Common myeloid progenitor, CD34-positive (primary cell): ENCODE results near the gene CROT. TPM values are rescaled to one million over a fixed set of nuclear protein-coding genes. Genes with fewer than 3 reads are reported as not detected.

Source experiments
- CTCF ChIA-PET: fragments of 350-600 bp; sonication (Branson Sonifier 250); formaldehyde crosslinking; loops from one replicate; lab custom pipeline; 2021; ENCODE audit warnings: antibody characterized with exemption; lab: Charles Lee
- POLR2A ChIA-PET: fragments of 350-600 bp; sonication (Branson Sonifier 250); formaldehyde crosslinking; loops from one replicate; lab custom pipeline; 2021; ENCODE audit warnings: antibody characterized with exemption; lab: Charles Lee
- DNase-seq, 3 donors: peaks; one replicate each; pipeline versions ENCODE4 v3.0.0 to v3.0.0-alpha.2; 2013
- H3K27ac ChIP-seq, 2 experiments: 1 replicate in 1 of 2; 2 replicates in 1 of 2; pipeline ENCODE4 v1.7.0; 2013; ENCODE audit warnings: inconsistent platforms in 2 of 2, low read length in 2 of 2, mild to moderate bottlenecking in 2 of 2, low read depth in 1 of 2, moderate library complexity in 1 of 2; ENCODE audit not compliant: severe bottlenecking in 2 of 2, insufficient read depth in 1 of 2, poor library complexity in 1 of 2
- H3K27me3 ChIP-seq, 5 experiments: replicated peaks in 2 of 5; 1 replicate in 3 of 5; 2 replicates in 2 of 5; pipeline versions ENCODE4 v1.6.1 to v1.7.0; 2013; ENCODE audit warnings: low read length in 4 of 5, mild to moderate bottlenecking in 2 of 5, moderate library complexity in 2 of 5, inconsistent platforms in 1 of 5; ENCODE audit not compliant: insufficient read depth in 5 of 5, control insufficient read depth in 4 of 5
- H3K36me3 ChIP-seq, 4 experiments: 1 replicate in 2 of 4; 2 replicates in 2 of 4; pipeline versions ENCODE4 v1.6.1 to v1.7.0; 2013; ENCODE audit warnings: low read length in 3 of 4, control low read depth in 1 of 4, mild to moderate bottlenecking in 1 of 4; ENCODE audit not compliant: control insufficient read depth in 4 of 4, insufficient read depth in 4 of 4
- H3K4me1 ChIP-seq, 4 experiments: 1 replicate in 3 of 4; 2 replicates in 1 of 4; pipeline versions ENCODE4 v1.6.1 to v1.7.1; 2013; ENCODE audit warnings: low read length in 3 of 4, mild to moderate bottlenecking in 3 of 4, control low read depth in 1 of 4, inconsistent platforms in 1 of 4, moderate library complexity in 1 of 4; ENCODE audit not compliant: control insufficient read depth in 4 of 4, insufficient read depth in 4 of 4; ENCODE audit errors: control extremely low read depth in 1 of 4
- H3K4me3 ChIP-seq, 7 experiments: 1 replicate in 4 of 7; 2 replicates in 3 of 7; pipeline versions ENCODE4 v1.5.1 to v1.7.0; 2013; ENCODE audit warnings: mild to moderate bottlenecking in 7 of 7, low read length in 6 of 7, moderate library complexity in 6 of 7, inconsistent platforms in 2 of 7, low read depth in 2 of 7, control low read depth in 1 of 7; ENCODE audit not compliant: insufficient read depth in 4 of 7, control insufficient read depth in 1 of 7; ENCODE audit errors: extremely low read depth in 1 of 7
- H3K9me3 ChIP-seq, 5 experiments: 1 replicate in 4 of 5; 2 replicates in 1 of 5; pipeline versions ENCODE4 v1.6.1 to v1.7.1; 2013; ENCODE audit warnings: low read length in 4 of 5, mild to moderate bottlenecking in 2 of 5, inconsistent platforms in 1 of 5, low read depth in 1 of 5, moderate library complexity in 1 of 5; ENCODE audit not compliant: control insufficient read depth in 4 of 5, insufficient read depth in 2 of 5; ENCODE audit errors: control extremely low read depth in 1 of 5
- WGBS: methylation state at CpG from one replicate; pipeline ENCODE4 v1.1.5; 2013; ENCODE audit not compliant: insufficient coverage; 5-methylcytosine and 5-hydroxymethylcytosine counted together
- polyA plus RNA-seq: library from polyadenylated mRNA; unstranded; fragments of 120-200 nt; gene quantifications from one replicate; pipeline ENCODE4 v1.2.1, GENCODE V29; 2013

CROT gene
- 15.8 TPM for polyA plus RNA-seq

GRCh38 chr7:87345166-87345927 is at the start of gene CROT:
Gene CROT (plus strand): TSS chr7:87345664. CDS start chr7:87349069, 3,405 bp downstream.
- H3K27ac ChIP-seq: peak within 1 kb of the TSS; percentile 69 to 85
- peak; percentile 95 to 97 (median 96) for DNase-seq
- H3K27me3 ChIP-seq: no peaks in the 10 kb centered on the region
- 0% methylated on average over 48 of the region's 53 CpGs for WGBS
- peak within 1 kb of the TSS; percentile 50 to 96 (median 84) for H3K4me3 ChIP-seq
- POLR2A ChIA-PET: no interaction called here
- peaks cover 4 to 19% (median 9%) of the 10 kb centered on the region in 4 experiments for H3K36me3 ChIP-seq
- peaks cover 5 to 45% (median 26%) of the 10 kb centered on the region in 4 experiments for H3K4me1 ChIP-seq
- no peaks in the 10 kb centered on the region for H3K9me3 ChIP-seq
- CTCF ChIA-PET: interaction anchor here (1.0 to 2.8 kb wide), 6 partner anchors 10 to 72 kb away, joined by 4 to 8 read pairs (median 4); no protein-coding TSS in a partner anchor

- no peak overlapping the region for H3K4me3 ChIP-seq
- H3K27ac ChIP-seq: no peak overlapping the region
- H3K36me3 ChIP-seq: no peaks in the 10 kb centered on the region
- ChIA-PET CTCF (interaction anchor here (2.4 kb wide), 1 partner anchor 115 kb away, joined by 13 read pairs; no protein-coding TSS in a partner anchor), POLR2A (no interaction called here)
- peaks cover 0 to 4% (median 0%) of the 10 kb centered on the region in 5 experiments for H3K9me3 ChIP-seq
- no peaks in the 10 kb centered on the region for H3K4me1 ChIP-seq
- no peaks in the 10 kb centered on the region for H3K27me3 ChIP-seq
- DNase-seq: no peak
These were observed 44.7 kb upstream of the CROT start for GRCh38 chr7:87300756-87301155.

GRCh38 chr7:87310790-87311419 is 34.6 kb upstream of the CROT start:
- WGBS: 92% methylated on average over 4 of the region's 4 CpGs
- Histone ChIP-seq H3K36me3 (no peaks in the 10 kb centered on the region), H3K9me3 (no peaks in the 10 kb centered on the region), H3K4me1 (no peaks in the 10 kb centered on the region), H3K27me3 (no peaks in the 10 kb centered on the region), H3K27ac (no peak overlapping the region), H3K4me3 (no peak overlapping the region)
- CTCF ChIA-PET: interaction anchor here (0.6 to 8.5 kb wide), 3 partner anchors 88 to 224 kb away, joined by 3 to 157 read pairs (median 3); no protein-coding TSS in a partner anchor
- POLR2A ChIA-PET: no interaction called here
- no peak for DNase-seq

- Histone ChIP-seq H3K27ac (no peak overlapping the region), H3K9me3 (no peaks in the 10 kb centered on the region), H3K27me3 (no peaks in the 10 kb centered on the region), H3K36me3 (no peaks in the 10 kb centered on the region), H3K4me3 (no peak overlapping the region), H3K4me1 (peaks cover 0 to 2% (median 0%) of the 10 kb centered on the region in 4 experiments)
- peak; percentile 50 to 77 (median 71) for DNase-seq
- CTCF ChIA-PET: interaction anchor here (0.5 to 8.5 kb wide), 12 partner anchors 16 to 1874 kb away, joined by 3 to 157 read pairs (median 3); partner anchors contain the start of gene CROT
- POLR2A ChIA-PET: no interaction called here
- WGBS: 0% methylated on average over 1 of the region's 2 CpGs
These were observed 33.1 kb upstream of the CROT start for GRCh38 chr7:87312215-87312865.

GRCh38 chr7:87316097-87316700 is 29.3 kb upstream of the CROT start:
- no peaks in the 10 kb centered on the region for H3K9me3 ChIP-seq
- WGBS: 100% methylated on average over 2 of the region's 3 CpGs
- POLR2A ChIA-PET: no interaction called here
- no peak overlapping the region for H3K27ac ChIP-seq
- H3K27me3 ChIP-seq: no peaks in the 10 kb centered on the region
- DNase-seq: no peak
- no peaks in the 10 kb centered on the region for H3K36me3 ChIP-seq
- CTCF ChIA-PET: interaction anchor here (0.6 to 8.5 kb wide), 2 partner anchors 22 to 100 kb away, joined by 3 to 157 read pairs; no protein-coding TSS in a partner anchor
- H3K4me3 ChIP-seq: no peak overlapping the region
- peaks cover 0 to 2% (median 0%) of the 10 kb centered on the region in 4 experiments for H3K4me1 ChIP-seq

- ChIA-PET POLR2A (no interaction called here), CTCF (interaction anchor here (1.0 to 8.5 kb wide), 2 partner anchors 12 to 99 kb away, joined by 3 to 157 read pairs; no protein-coding TSS in a partner anchor)
- Histone ChIP-seq H3K9me3 (no peaks in the 10 kb centered on the region), H3K27me3 (no peaks in the 10 kb centered on the region), H3K36me3 (no peaks in the 10 kb centered on the region), H3K4me1 (peaks cover 0 to 2% (median 0%) of the 10 kb centered on the region in 4 experiments), H3K27ac (no peak overlapping the region), H3K4me3 (no peak overlapping the region)
- no peak for DNase-seq
- 14% methylated on average over 1 of the region's 1 CpG for WGBS
These were observed 28.5 kb upstream of the CROT start for GRCh38 chr7:87316846-87317552.
